Measurements from ENCODE around the gene YY1. TPM values are rescaled to one million over a fixed set of nuclear protein-coding genes. Genes with fewer than 3 reads are reported as not detected.
A peak's percentile ranks its signal among the peaks of the same experiment; 100 is the strongest.

Gene YY1
- polyA plus RNA-seq, 2 of the 4 experiments (the other 2 are of a cell fraction), result 58.4 to 65.8 TPM

DNA sequence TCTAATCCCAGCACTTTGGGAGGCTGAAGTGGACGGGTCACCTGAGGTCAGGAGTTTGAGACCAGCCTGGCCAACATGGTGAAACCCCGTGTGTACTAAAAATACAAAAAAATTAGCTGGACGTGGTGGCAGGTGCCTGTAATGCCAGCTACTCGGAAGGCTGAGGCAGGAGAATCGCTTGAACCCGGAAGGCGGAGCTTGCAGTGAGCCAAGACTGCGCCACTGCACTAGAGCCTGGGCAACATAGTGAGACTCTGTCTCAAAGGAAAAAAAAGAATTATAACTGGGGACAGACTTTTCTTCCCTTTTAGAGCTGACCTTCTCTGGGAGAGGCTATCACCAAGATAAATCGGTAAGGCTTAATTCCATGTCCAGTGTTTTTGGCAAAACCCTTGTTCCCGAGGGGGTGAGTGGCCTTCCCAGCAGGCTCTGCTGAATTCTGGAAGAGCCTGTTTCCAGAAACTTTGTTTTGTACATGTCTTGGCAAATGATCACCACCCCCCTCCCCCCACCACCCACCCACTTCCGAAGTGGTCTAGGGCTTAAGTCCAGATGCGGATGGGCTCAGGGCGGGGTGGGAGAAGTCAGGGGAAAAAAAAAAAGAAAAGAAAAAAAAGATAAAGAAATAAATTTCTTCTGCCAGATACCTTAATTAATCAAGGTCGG is 47.2 kb upstream of the YY1 start:
- Histone ChIP-seq H3K4me2 (peak overlapping the region; percentile 72), H3K9me3 (no peaks in the 10 kb centered on the region), H3K4me1 (peaks cover 15% of the 10 kb centered on the region), H3K4me3 (no peak overlapping the region), H3K27ac (peak overlapping the region; percentile 85 to 92; a peak in 5 of 6 replicates)
- ChIA-PET POLR2A (interaction anchor here (1.5 kb wide), 1 partner anchor 22 kb away, joined by 11 read pairs; no protein-coding TSS in a partner anchor), CTCF (interaction anchor here (0.6 to 4.0 kb wide), 38 partner anchors 9 to 673 kb away, joined by 3 to 64 read pairs (median 8); partner anchors contain the start of gene DEGS2)
- DNase-seq (ENCODE audit: low read depth in 1 of 2, low spot score in 1 of 2) (no peak), FAIRE-seq (no peak), ATAC-seq (no peak)
- WGBS (ENCODE audit: missing lambda C conversion rate), result 88% methylated on average over 13 of the region's 14 CpGs
- TF ChIP-seq SMC3 (IDR thresholded peaks at IDR 0.05) (no peak), HDAC2 (IDR thresholded peaks at IDR 0.05) (no peak), CHD4 (IDR thresholded peaks at IDR 0.05; ENCODE audit: borderline replicate concordance) (no peak), MAZ (IDR thresholded peaks at IDR 0.05; ENCODE audit: borderline replicate concordance, low read depth, low read length) (no peak), RCOR1 (IDR thresholded peaks at IDR 0.05; ENCODE audit: low read depth, low read length) (no peak), FOSB (CRISPR knock-in tag; IDR thresholded peaks at IDR 0.05) (no peak), ZNF302 (CRISPR knock-in tag; IDR thresholded peaks at IDR 0.05) (no peak), RARB (CRISPR knock-in tag; IDR thresholded peaks at IDR 0.05) (no peak), POLR2A (IDR thresholded peaks at IDR 0.05; ENCODE audit: low read length) (no peak), EHMT2 (IDR thresholded peaks at IDR 0.05; ENCODE audit: low read depth) (no peak), ZC3H11A (IDR thresholded peaks at IDR 0.05) (no peak)
- TF ChIP-seq, protein P1, sequence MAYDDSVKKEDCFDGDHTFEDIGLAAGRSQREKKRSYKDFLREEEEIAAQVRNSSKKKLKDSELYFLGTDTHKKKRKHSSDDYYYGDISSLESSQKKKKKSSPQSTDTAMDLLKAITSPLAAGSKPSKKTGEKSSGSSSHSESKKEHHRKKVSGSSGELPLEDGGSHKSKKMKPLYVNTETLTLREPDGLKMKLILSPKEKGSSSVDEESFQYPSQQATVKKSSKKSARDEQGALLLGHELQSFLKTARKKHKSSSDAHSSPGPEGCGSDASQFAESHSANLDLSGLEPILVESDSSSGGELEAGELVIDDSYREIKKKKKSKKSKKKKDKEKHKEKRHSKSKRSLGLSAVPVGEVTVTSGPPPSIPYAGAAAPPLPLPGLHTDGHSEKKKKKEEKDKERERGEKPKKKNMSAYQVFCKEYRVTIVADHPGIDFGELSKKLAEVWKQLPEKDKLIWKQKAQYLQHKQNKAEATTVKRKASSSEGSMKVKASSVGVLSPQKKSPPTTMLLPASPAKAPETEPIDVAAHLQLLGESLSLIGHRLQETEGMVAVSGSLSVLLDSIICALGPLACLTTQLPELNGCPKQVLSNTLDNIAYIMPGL (CRISPR knock-in tag; IDR thresholded peaks at IDR 0.05; ENCODE audit: borderline replicate concordance), result no peak
- TF ChIP-seq, protein P2, sequence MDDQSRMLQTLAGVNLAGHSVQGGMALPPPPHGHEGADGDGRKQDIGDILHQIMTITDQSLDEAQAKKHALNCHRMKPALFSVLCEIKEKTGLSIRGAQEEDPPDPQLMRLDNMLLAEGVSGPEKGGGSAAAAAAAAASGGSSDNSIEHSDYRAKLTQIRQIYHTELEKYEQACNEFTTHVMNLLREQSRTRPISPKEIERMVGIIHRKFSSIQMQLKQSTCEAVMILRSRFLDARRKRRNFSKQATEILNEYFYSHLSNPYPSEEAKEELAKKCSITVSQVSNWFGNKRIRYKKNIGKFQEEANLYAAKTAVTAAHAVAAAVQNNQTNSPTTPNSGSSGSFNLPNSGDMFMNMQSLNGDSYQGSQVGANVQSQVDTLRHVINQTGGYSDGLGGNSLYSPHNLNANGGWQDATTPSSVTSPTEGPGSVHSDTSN (IDR thresholded peaks at IDR 0.05), result no peak
- TF ChIP-seq, protein P3, sequence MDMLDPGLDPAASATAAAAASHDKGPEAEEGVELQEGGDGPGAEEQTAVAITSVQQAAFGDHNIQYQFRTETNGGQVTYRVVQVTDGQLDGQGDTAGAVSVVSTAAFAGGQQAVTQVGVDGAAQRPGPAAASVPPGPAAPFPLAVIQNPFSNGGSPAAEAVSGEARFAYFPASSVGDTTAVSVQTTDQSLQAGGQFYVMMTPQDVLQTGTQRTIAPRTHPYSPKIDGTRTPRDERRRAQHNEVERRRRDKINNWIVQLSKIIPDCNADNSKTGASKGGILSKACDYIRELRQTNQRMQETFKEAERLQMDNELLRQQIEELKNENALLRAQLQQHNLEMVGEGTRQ (IDR thresholded peaks at IDR 0.05), result no peak
- TF ChIP-seq, protein P4, sequence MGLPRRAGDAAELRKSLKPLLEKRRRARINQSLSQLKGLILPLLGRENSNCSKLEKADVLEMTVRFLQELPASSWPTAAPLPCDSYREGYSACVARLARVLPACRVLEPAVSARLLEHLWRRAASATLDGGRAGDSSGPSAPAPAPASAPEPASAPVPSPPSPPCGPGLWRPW (IDR thresholded peaks at IDR 0.05), result no peak

DNA sequence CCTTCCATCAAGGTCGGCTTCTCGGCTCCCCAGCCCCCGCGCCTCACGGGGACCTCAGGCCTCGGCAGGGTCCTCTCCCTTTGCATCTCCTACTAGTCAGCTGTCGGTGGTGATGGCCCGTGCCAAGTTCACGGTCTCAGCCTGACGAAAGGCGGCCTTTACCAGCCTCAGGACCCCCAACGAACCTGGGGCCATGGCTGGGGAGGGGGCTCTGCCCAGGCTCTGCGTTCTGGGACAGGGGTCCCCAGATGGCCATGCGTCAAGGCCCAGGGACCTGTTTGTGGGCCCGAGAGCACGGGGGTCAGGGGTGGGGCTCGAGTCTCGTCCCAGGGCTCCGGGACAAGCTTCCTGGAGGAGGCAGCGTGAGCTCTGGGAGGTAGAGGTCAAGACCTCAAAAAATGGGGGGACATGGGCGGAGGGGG is 46.7 kb upstream of the YY1 start:
- DNase-seq (ENCODE audit: low read depth in 1 of 2, low spot score in 1 of 2) (no peak), ATAC-seq (no peak), FAIRE-seq (no peak)
- peak overlapping the region; percentile 85 to 92 for H3K27ac ChIP-seq
- peak overlapping the region; percentile 72 for H3K4me2 ChIP-seq
- 70% methylated on average over 17 of the region's 21 CpGs for WGBS (ENCODE audit: missing lambda C conversion rate)
- H3K4me1 ChIP-seq, result peaks cover 15% of the 10 kb centered on the region
- POLR2A ChIA-PET, result interaction anchor here (0.9 to 1.5 kb wide), 8 partner anchors 13 to 221 kb away, joined by 3 to 11 read pairs (median 4); no protein-coding TSS in a partner anchor
- CTCF ChIA-PET, result interaction anchor here (0.6 to 4.0 kb wide), 59 partner anchors 9 to 1004 kb away, joined by 3 to 64 read pairs (median 6); partner anchors contain the start of gene DEGS2
- peak overlapping the region; percentile 30 for H3K4me3 ChIP-seq
- TF ChIP-seq NPAS2 (CRISPR knock-in tag; IDR thresholded peaks at IDR 0.05; ENCODE audit: borderline replicate concordance) (no peak), JUN (IDR thresholded peaks at IDR 0.05) (no peak)
- no peaks in the 10 kb centered on the region for H3K9me3 ChIP-seq

All from A549 (cell line).